Sigmoid colon (tissue), 7 donors: ENCODE measurements around the gene LHFPL5. TPM values are rescaled to one million over a fixed set of nuclear protein-coding genes. Genes with fewer than 3 reads are reported as not detected.

Source experiments
- DNase-seq: peaks from one replicate; pipeline ENCODE4 v3.0.0-alpha.2; 2019
- H3K27ac ChIP-seq, 4 donors: fragments of 200-600 bp; sonication (generic); one replicate each; pipeline ENCODE4 v1.5.1; 2016 to 2019; ENCODE audit warnings: mild to moderate bottlenecking in 1 of 4
- H3K27me3 ChIP-seq, 3 donors: fragments of 200-600 bp; sonication (generic); one replicate each; pipeline ENCODE4 v1.5.1; 2019; ENCODE audit warnings: mild to moderate bottlenecking in 1 of 3
- H3K36me3 ChIP-seq, 4 donors: fragments of 200-600 bp; sonication (generic); one replicate each; pipeline ENCODE4 v1.5.1; 2016 to 2019
- H3K4me1 ChIP-seq, 4 donors: fragments of 200-600 bp; sonication (generic); one replicate each; pipeline ENCODE4 v1.5.1; 2017 to 2019
- H3K4me3 ChIP-seq, 4 donors: fragments of 200-600 bp; sonication (generic); one replicate each; pipeline ENCODE4 v1.5.1; 2017 to 2019; ENCODE audit warnings: mild to moderate bottlenecking in 2 of 4, moderate library complexity in 1 of 4
- H3K9me3 ChIP-seq, 4 donors: fragments of 200-600 bp in 3 of 4; sonication (generic) in 3 of 4; one replicate each; pipeline versions ENCODE4 v1.5.1 to v1.6.1; 2013 to 2019
- EP300 ChIP-seq, 4 donors: sonication (generic); formaldehyde crosslinking; IDR thresholded peaks; one replicate each; pipeline ENCODE4 v1.6.1; 2017; ENCODE audit warnings: antibody characterized with exemption in 4 of 4
- POLR2A ChIP-seq, 2 donors: fragments of 450-650 bp; IDR thresholded peaks; one replicate each; pipeline ENCODE4 v1.6.1; 2016; ENCODE audit warnings: antibody characterized with exemption in 2 of 2, mild to moderate bottlenecking in 2 of 2, moderate library complexity in 2 of 2
- POLR2AphosphoS5 ChIP-seq, 4 donors: sonication (generic); formaldehyde crosslinking; IDR thresholded peaks; one replicate each; pipeline ENCODE4 v1.6.1; 2017; ENCODE audit warnings: antibody characterized with exemption in 4 of 4
- WGBS, 2 donors: extraction: QIAGEN DNeasy Blood & Tissue Kit; methylation state at CpG; one replicate each; pipeline ENCODE4 v1.1.7; 2013; 5-methylcytosine and 5-hydroxymethylcytosine counted together
- intact Hi-C: fragments of 100-400 bp; cut with DNase I; formaldehyde crosslinking; loops from one replicate; pipeline ENCODE4 v1.15.1; 2023
- polyA plus RNA-seq, 3 donors: library from polyadenylated mRNA; stranded (reverse); fragments of 200-250 nt; gene quantifications; one replicate each; pipeline ENCODE4 v1.2.3, GENCODE V29; 2013
- total RNA-seq, 4 donors: library from RNA; depleted of rRNA; stranded (reverse); fragments of >200 nt; gene quantifications; one replicate each; pipeline ENCODE4 v1.1.0, GENCODE V29; 2016
- TF ChIP-seq, protein P1 (sequence below), 4 experiments: fragments of 450-650 bp in 3 of 4; fragments of 200-600 bp in 1 of 4; IDR thresholded peaks; one replicate each; pipeline ENCODE4 v1.5.1; 2016 to 2019; ENCODE audit warnings: antibody characterized with exemption in 4 of 4, mild to moderate bottlenecking in 3 of 4, moderate library complexity in 2 of 4
- donor health status: healthy with polysubstance abuse.
- donor health status: Bipolar disorder and iron deficiency.
- donor health status: healthy.

LHFPL5 gene
- under 1 TPM in 1 of 4 donors, not detected in 3; 0.27 TPM for total RNA-seq
- polyA plus RNA-seq, result under 1 TPM in 2 of 3 donors, not detected in 1; 0.12 to 0.46 TPM

DNA sequence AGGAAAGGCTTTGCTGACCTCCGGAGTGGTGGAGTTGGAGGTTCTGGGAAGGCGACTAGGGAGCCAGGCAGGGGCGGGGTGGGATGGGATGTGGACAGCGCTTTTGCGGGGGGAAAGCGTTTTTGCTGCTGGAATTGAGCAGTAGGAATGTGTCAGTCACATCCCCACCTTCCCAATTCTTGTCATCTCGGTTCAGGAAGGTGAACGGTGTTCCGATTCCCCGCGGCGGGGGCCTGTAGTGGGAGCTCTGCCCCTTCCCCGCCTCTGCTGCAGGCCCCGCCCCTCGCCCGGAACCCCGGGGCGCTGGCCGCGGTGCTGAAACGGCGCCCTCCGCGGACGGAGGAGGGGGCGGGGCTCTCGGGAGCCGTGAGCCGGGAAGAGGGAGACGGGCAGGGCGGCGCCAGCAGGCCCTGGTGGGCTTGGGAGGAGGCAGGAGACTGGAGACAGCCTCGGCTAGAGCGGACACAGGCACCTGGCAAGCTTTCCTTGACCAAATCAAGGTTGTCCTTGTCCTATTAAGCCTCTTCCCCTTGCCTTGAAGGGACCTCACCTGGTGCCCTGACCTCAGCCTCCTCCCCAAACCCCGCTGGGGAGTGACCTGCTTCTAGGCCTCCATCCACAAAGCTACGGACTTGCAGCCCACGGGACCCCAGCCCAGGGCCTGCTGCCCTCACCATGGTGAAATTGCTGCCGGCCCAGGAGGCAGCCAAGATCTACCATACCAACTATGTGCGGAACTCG, at the start of gene LHFPL5:
TSS of gene LHFPL5 (plus strand) at position 357 of the 741 bp plus-strand sequence. CDS start at position 676, 319 bp downstream.
- no peak for TF ChIP-seq POLR2AphosphoS5 (IDR thresholded peaks at IDR 0.05)
- TF ChIP-seq, protein P1, sequence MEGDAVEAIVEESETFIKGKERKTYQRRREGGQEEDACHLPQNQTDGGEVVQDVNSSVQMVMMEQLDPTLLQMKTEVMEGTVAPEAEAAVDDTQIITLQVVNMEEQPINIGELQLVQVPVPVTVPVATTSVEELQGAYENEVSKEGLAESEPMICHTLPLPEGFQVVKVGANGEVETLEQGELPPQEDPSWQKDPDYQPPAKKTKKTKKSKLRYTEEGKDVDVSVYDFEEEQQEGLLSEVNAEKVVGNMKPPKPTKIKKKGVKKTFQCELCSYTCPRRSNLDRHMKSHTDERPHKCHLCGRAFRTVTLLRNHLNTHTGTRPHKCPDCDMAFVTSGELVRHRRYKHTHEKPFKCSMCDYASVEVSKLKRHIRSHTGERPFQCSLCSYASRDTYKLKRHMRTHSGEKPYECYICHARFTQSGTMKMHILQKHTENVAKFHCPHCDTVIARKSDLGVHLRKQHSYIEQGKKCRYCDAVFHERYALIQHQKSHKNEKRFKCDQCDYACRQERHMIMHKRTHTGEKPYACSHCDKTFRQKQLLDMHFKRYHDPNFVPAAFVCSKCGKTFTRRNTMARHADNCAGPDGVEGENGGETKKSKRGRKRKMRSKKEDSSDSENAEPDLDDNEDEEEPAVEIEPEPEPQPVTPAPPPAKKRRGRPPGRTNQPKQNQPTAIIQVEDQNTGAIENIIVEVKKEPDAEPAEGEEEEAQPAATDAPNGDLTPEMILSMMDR (IDR thresholded peaks at IDR 0.05), result no peak
- no peak for TF ChIP-seq POLR2A (IDR thresholded peaks at IDR 0.05)
- no peak for TF ChIP-seq EP300 (IDR thresholded peaks at IDR 0.05)
- 12 to 13% methylated on average over 40 of the region's 40 CpGs for WGBS, 2 donors
- H3K36me3 ChIP-seq, result no peaks in the 10 kb centered on the region

DNA sequence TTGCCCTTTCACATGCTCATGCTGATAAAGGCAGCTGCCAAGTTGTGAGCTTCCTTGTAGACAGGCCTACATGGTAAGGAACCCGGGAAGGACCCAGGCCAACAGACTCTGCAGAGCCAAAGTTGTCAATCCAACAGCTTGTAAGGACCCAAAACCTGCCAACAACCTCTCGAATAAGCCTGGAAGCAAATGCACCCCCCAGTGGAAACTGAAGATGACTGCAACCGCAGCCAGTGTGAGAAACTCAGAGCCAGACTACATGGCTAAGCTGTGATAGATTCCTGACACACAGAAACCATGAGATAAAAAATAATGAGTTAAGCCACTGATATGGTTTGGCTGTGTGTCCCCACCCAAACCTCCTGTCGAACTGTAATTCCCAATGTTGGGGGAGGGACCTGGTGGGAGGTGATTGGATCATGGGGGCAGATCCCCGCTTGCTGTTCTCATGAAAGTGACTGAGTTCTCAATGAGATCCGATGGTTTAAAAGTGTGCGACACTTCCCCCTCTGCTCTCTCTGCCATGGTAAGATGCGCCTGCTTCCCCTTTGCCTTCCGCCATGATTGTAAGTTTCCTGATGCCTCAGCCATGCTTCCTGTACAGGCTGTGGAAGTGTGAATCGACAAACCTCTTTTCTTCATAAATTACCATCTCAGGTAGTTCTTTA, 47.6 kb upstream of the LHFPL5 start:
- Histone ChIP-seq H3K27ac (no peak overlapping the region), H3K36me3 (no peaks in the 10 kb centered on the region), H3K4me3 (no peak overlapping the region), H3K27me3 (peaks cover 0 to 40% (median 18%) of the 10 kb centered on the region in 3 donors), H3K9me3 (no peaks in the 10 kb centered on the region), H3K4me1 (no peaks in the 10 kb centered on the region)
- WGBS, 2 donors, result 60 to 67% methylated on average over 10 of the region's 10 CpGs
- intact Hi-C loops, result no loop called here
- DNase-seq, result no peak
- TF ChIP-seq, protein P1 (IDR thresholded peaks at IDR 0.05), result no peak
- TF ChIP-seq POLR2AphosphoS5 (IDR thresholded peaks at IDR 0.05), result no peak
- TF ChIP-seq POLR2A (IDR thresholded peaks at IDR 0.05), result no peak
- no peak for TF ChIP-seq EP300 (IDR thresholded peaks at IDR 0.05)

More for the DNA sequence above, at the start of gene LHFPL5:
- Histone ChIP-seq H3K27ac (no peak within 1 kb of the TSS), H3K9me3 (no peaks in the 10 kb centered on the region), H3K4me1 (peaks cover 0 to 8% (median 3%) of the 10 kb centered on the region in 4 donors), H3K4me3 (peak within 1 kb of the TSS in 2 of 4 donors; percentile 19), H3K27me3 (peaks cover 0 to 26% (median 15%) of the 10 kb centered on the region in 3 donors)
- intact Hi-C loops, result no loop called here
- DNase-seq, result no peak

DNA sequence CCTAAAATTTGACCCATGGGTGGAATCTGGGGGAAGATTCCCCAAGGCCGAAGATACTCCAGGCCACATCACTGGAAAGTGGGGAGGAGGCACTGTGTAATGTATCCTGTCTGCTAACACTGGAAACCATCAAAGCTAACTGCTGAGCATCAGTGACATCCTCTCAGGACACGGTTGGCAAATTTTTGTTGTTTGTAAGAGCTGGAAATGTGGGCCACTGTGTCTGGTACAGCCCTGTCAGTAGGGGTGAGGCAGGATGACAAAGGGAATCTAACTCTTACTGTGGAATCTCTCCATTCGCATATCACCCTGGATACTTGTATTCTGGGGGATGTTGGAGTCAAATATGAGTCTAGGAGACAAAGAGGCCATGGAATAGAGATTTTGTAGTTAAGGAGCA, 45.7 kb upstream of the LHFPL5 start:
- no peaks in the 10 kb centered on the region for H3K4me1 ChIP-seq
- DNase-seq, result no peak
- no peak for TF ChIP-seq POLR2AphosphoS5 (IDR thresholded peaks at IDR 0.05)
- TF ChIP-seq, protein P1 (IDR thresholded peaks at IDR 0.05), result no peak
- TF ChIP-seq POLR2A (IDR thresholded peaks at IDR 0.05), result no peak
- no peak for TF ChIP-seq EP300 (IDR thresholded peaks at IDR 0.05)
- intact Hi-C loops, result no loop called here
- H3K27me3 ChIP-seq, result peaks cover 2 to 58% (median 31%) of the 10 kb centered on the region in 3 donors
- no peak overlapping the region for H3K27ac ChIP-seq
- H3K9me3 ChIP-seq, result no peaks in the 10 kb centered on the region
- no peaks in the 10 kb centered on the region for H3K36me3 ChIP-seq
- no peak overlapping the region for H3K4me3 ChIP-seq
- WGBS, 2 donors, result 73 to 86% methylated on average over 3 of the region's 3 CpGs

DNA sequence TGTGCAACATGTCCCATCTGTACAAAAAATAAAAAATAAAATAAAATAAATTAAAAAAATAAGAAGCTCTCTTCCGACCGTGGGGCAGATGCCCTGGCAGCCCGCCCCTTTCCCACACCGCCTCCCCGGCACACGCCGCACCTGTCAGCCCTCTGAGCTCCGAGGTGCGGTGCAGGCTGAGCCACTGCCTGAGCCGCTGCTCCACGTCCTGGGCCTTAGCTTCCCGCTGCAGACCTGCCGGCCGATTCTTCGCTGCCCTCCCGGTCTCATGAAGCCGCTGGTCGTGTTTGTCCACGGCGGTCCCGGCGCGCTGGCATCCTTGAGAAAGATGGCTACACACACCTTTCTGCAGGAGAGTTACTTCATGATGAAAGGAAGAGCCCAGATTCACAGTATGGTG, 39.4 kb upstream of the LHFPL5 start:
- intact Hi-C loops, result no loop called here

More for the DNA sequence above, 39.4 kb upstream of the LHFPL5 start:
- TF ChIP-seq POLR2AphosphoS5 (IDR thresholded peaks at IDR 0.05) (no peak), EP300 (IDR thresholded peaks at IDR 0.05) (no peak), POLR2A (IDR thresholded peaks at IDR 0.05) (no peak)
- TF ChIP-seq, protein P1 (IDR thresholded peaks at IDR 0.05), result no peak
- Histone ChIP-seq H3K4me1 (no peaks in the 10 kb centered on the region), H3K36me3 (no peaks in the 10 kb centered on the region), H3K4me3 (no peak overlapping the region), H3K9me3 (no peaks in the 10 kb centered on the region), H3K27ac (no peak overlapping the region), H3K27me3 (peaks cover 2 to 42% (median 33%) of the 10 kb centered on the region in 3 donors)
- WGBS, 2 donors, result 83 to 89% methylated on average over 23 of the region's 23 CpGs
- DNase-seq, result no peak
